Psoas muscle (tissue), 8 donors: ENCODE measurements around the gene TMSB4X. TPM values are rescaled to one million over a fixed set of nuclear protein-coding genes. Genes with fewer than 3 reads are reported as not detected.
"Not testable (repeated sequence)": the region's sequence is repeated elsewhere in the genome, so short reads cannot be mapped to it uniquely, and the experiment has no call there.

ENCODE experiments used
- ATAC-seq, 4 donors: fragments of 200-7000 bp; cut with Tn5 transposase; one replicate each; pipeline ENCODE4 v1.9.1; 2020; ENCODE audit warnings: moderate library complexity in 3 of 4, mild to moderate bottlenecking in 2 of 4
- DNase-seq, 2 donors: peaks; one replicate each; pipeline ENCODE4 v3.0.0-alpha.2; 2020
- H3K27ac ChIP-seq: fragments of 200-600 bp; one replicate; pipeline ENCODE4 v1.8.0; 2022
- H3K27me3 ChIP-seq, 3 donors: fragments of 200-600 bp in 1 of 3; one replicate each; pipeline versions ENCODE4 v1.6.1 to v1.8.0; 2013 to 2022; ENCODE audit warnings: low read length in 2 of 3, mild to moderate bottlenecking in 2 of 3, moderate library complexity in 1 of 3; ENCODE audit not compliant: insufficient read depth in 3 of 3
- H3K36me3 ChIP-seq, 2 donors: fragments of 200-600 bp in 1 of 2; one replicate each; pipeline versions ENCODE4 v1.6.1 to v1.8.0; 2013 to 2022; ENCODE audit warnings: low read depth in 1 of 2, mild to moderate bottlenecking in 1 of 2, moderate library complexity in 1 of 2; ENCODE audit not compliant: insufficient read depth in 1 of 2
- H3K4me1 ChIP-seq: fragments of 200-600 bp; one replicate; pipeline ENCODE4 v1.8.0; 2022
- H3K4me3 ChIP-seq: fragments of 200-600 bp; one replicate; pipeline ENCODE4 v1.8.0; 2022; ENCODE audit warnings: mild to moderate bottlenecking
- H3K9me3 ChIP-seq: fragments of 200-600 bp; one replicate; pipeline ENCODE4 v1.8.0; 2022
- CTCF ChIP-seq: fragments of 200-600 bp; IDR thresholded peaks from one replicate; pipeline ENCODE4 v1.8.0; 2022; ENCODE audit warnings: antibody characterized with exemption
- WGBS, 3 donors: extraction: QIAGEN DNeasy Blood & Tissue Kit; methylation state at CpG; one replicate each; pipeline versions ENCODE4 v1.1.6 to v1.1.7; 2013; 5-methylcytosine and 5-hydroxymethylcytosine counted together
- intact Hi-C, 2 donors: fragments of 100-400 bp; cut with DNase I; formaldehyde crosslinking; loops; one replicate each; pipeline versions ENCODE4 v1.11.0 to v1.14.2; 2022
- polyA plus RNA-seq, 3 donors: library from polyadenylated mRNA; stranded (reverse); fragments of 200-250 nt; gene quantifications; one replicate each; pipeline ENCODE4 v1.2.3, GENCODE V29; 2013
- total RNA-seq, 4 donors: library from RNA; stranded (reverse); fragmentation: NEBNext Ultra II Directional in 2 of 4; extraction: Animal tissue kit (Norgen Biotek cat#: 25700) in 2 of 4; gene quantifications; one replicate each; pipeline versions ENCODE4 v1.2.1 to v1.2.4, GENCODE V29; 2021 to 2023
- donor health status: healthy with polysubstance abuse.
- donor health status: DM: no; HTN: no; CAD: no; lungs with moderate emphysema.
- donor health status: Bipolar disorder and iron deficiency.
- donor health status: healthy.
- donor health status: DM: yes; HTN: yes; CAD: no.
- donor health status: DM: no; HTN: no; CAD: no.
- donor health status: DM: no; HTN: no; CAD: no.
- donor health status: DM: yes; HTN: yes; CAD: no.

The TMSB4X gene
- total and polyA plus RNA-seq, 7 donors: 382 to 1,148 (median 534) TPM

GRCh38 chrX:12934850-12935249 lies 40.1 kb upstream of the TMSB4X start:
- no peaks in the 10 kb centered on the region for H3K4me1 ChIP-seq
- no peaks in the 10 kb centered on the region for H3K36me3 ChIP-seq
- ATAC-seq (no peak), DNase-seq (no peak)
- intact Hi-C loops: no loop called here
- H3K27me3 ChIP-seq: no peaks in the 10 kb centered on the region
- WGBS, 3 donors: 89 to 95% (median 92%) methylated on average over 5 of the region's 5 CpGs
- no peak for TF ChIP-seq CTCF
- H3K27ac ChIP-seq: no peak overlapping the region
- no peaks in the 10 kb centered on the region for H3K9me3 ChIP-seq
- H3K4me3 ChIP-seq: no peak overlapping the region

- Histone ChIP-seq H3K27me3 (no peaks in the 10 kb centered on the region), H3K4me1 (no peaks in the 10 kb centered on the region), H3K4me3 (no peak overlapping the region), H3K36me3 (no peaks in the 10 kb centered on the region), H3K9me3 (no peaks in the 10 kb centered on the region), H3K27ac (no peak overlapping the region)
- no peak for TF ChIP-seq CTCF
- no peak for ATAC-seq
- intact Hi-C loops: no loop called here
- 67 to 88% (median 73%) methylated on average over 1 of the region's 1 CpG for WGBS, 3 donors
- DNase-seq: no peak
Measured at GRCh38 chrX:12936947-12937346, 38.0 kb upstream of the TMSB4X start.

- H3K36me3 ChIP-seq, H3K4me1 ChIP-seq, ATAC-seq, H3K9me3 ChIP-seq, H3K4me3 ChIP-seq, H3K27me3 ChIP-seq, intact Hi-C loops, DNase-seq, H3K27ac ChIP-seq: not testable (repeated sequence)
- WGBS, 3 donors: 80 to 90% (median 86%) methylated on average over 8 to 9 of the region's 9 CpGs
Measured at GRCh38 chrX:12940471-12940870, 34.4 kb upstream of the TMSB4X start.

GRCh38 chrX:12943592-12943991 lies 31.3 kb upstream of the TMSB4X start:
- ATAC-seq, H3K27me3 ChIP-seq, intact Hi-C loops, DNase-seq, H3K36me3 ChIP-seq, H3K4me3 ChIP-seq, H3K4me1 ChIP-seq, H3K9me3 ChIP-seq, H3K27ac ChIP-seq: not testable (repeated sequence)
- 68 to 81% (median 77%) methylated on average over 4 to 5 of the region's 6 CpGs for WGBS, 3 donors

- H3K9me3 ChIP-seq, H3K4me3 ChIP-seq, DNase-seq, H3K27ac ChIP-seq, intact Hi-C loops, H3K36me3 ChIP-seq, H3K27me3 ChIP-seq, ATAC-seq, H3K4me1 ChIP-seq: not testable (repeated sequence)
- 71 to 89% (median 88%) methylated on average over 2 of the region's 4 CpGs for WGBS, 3 donors
Measured at GRCh38 chrX:12944452-12944851, 30.5 kb upstream of the TMSB4X start.

GRCh38 chrX:12945494-12945893 lies 29.4 kb upstream of the TMSB4X start:
- H3K36me3 ChIP-seq: no peaks in the 10 kb centered on the region
- 76 to 94% (median 90%) methylated on average over 4 of the region's 4 CpGs for WGBS, 3 donors
- no peak overlapping the region for H3K4me3 ChIP-seq
- no peak for ATAC-seq
- TF ChIP-seq CTCF: no peak
- no peak overlapping the region for H3K27ac ChIP-seq
- H3K9me3 ChIP-seq: no peaks in the 10 kb centered on the region
- intact Hi-C loops: loop anchor here in 1 of 2 donors (5.0 kb wide), 1 partner anchor 542 kb away; no protein-coding TSS in a partner anchor
- no peaks in the 10 kb centered on the region for H3K27me3 ChIP-seq
- DNase-seq: no peak
- peaks cover 5% of the 10 kb centered on the region for H3K4me1 ChIP-seq
